HL-60/S4 (cell line): ENCODE measurements around the gene BMP10.

Experiments
- in situ Hi-C: fragments of 300-500 bp; cut with MboI; formaldehyde crosslinking; loops from 2 replicates; pipeline ENCODE4 v1.14.3; 2022; ENCODE audit warnings: low sequenced_read_pairs

BMP10 gene

GRCh38 chr2:68871159-68871764, at the start of gene BMP10:
BMP10 (minus strand) TSS chr2:68871397; CDS start chr2:68871358, 39 bp downstream.
- in situ Hi-C loops = no loop called here

GRCh38 chr2:68920481-68921170, 49.4 kb upstream of the BMP10 start:
- in situ Hi-C loops = loop anchor here (10.0 kb wide), 1 partner anchor 446 kb away; no protein-coding TSS in a partner anchor

- in situ Hi-C loops = loop anchor here (5.0 kb wide), 1 partner anchor 211 kb away; no protein-coding TSS in a partner anchor
Observed at GRCh38 chr2:68918497-68918896, 47.3 kb upstream of the BMP10 start.

- in situ Hi-C loops = loop anchor here (5.0 kb wide), 1 partner anchor 210 kb away; no protein-coding TSS in a partner anchor
Observed at GRCh38 chr2:68917034-68917718, 46.0 kb upstream of the BMP10 start.

- in situ Hi-C loops = loop anchor here (5.0 kb wide), 1 partner anchor 209 kb away; no protein-coding TSS in a partner anchor
Observed at GRCh38 chr2:68916226-68916625, 45.0 kb upstream of the BMP10 start.

- in situ Hi-C loops = loop anchor here (5.0 kb wide), 1 partner anchor 208 kb away; no protein-coding TSS in a partner anchor
Observed at GRCh38 chr2:68915393-68915792, 44.2 kb upstream of the BMP10 start.

GRCh38 chr2:68913359-68913758, 42.2 kb upstream of the BMP10 start:
- in situ Hi-C loops = no loop called here

GRCh38 chr2:68912732-68913131, 41.5 kb upstream of the BMP10 start:
- in situ Hi-C loops = no loop called here

- in situ Hi-C loops = no loop called here
Observed at GRCh38 chr2:68912111-68912510, 40.9 kb upstream of the BMP10 start.

- in situ Hi-C loops = no loop called here
Observed at GRCh38 chr2:68911709-68912108, 40.5 kb upstream of the BMP10 start.

GRCh38 chr2:68911246-68911645, 40.0 kb upstream of the BMP10 start:
- in situ Hi-C loops = no loop called here

GRCh38 chr2:68909793-68910674, 38.8 kb upstream of the BMP10 start:
- in situ Hi-C loops = no loop called here

GRCh38 chr2:68908392-68908970, 37.3 kb upstream of the BMP10 start:
- in situ Hi-C loops = no loop called here

- in situ Hi-C loops = no loop called here
Observed at GRCh38 chr2:68907920-68908253, 36.7 kb upstream of the BMP10 start.

- in situ Hi-C loops = no loop called here
Observed at GRCh38 chr2:68907232-68907919, 36.2 kb upstream of the BMP10 start.

GRCh38 chr2:68906716-68907115, 35.5 kb upstream of the BMP10 start:
- in situ Hi-C loops = no loop called here

GRCh38 chr2:68905116-68905515, 33.9 kb upstream of the BMP10 start:
- in situ Hi-C loops = no loop called here

- in situ Hi-C loops = no loop called here
Observed at GRCh38 chr2:68901561-68901960, 30.4 kb upstream of the BMP10 start.

GRCh38 chr2:68901199-68901514, 30.0 kb upstream of the BMP10 start:
- in situ Hi-C loops = no loop called here
